AG04450 (cell line): Measurements from ENCODE around the gene EIF3L. TPM values are rescaled to one million over a fixed set of nuclear protein-coding genes. Genes with fewer than 3 reads are reported as not detected.

Source experiments
- CTCF ChIA-PET: fragments of 300-600, 350-600 bp; formaldehyde crosslinking; extraction: SDS; loops from one replicate; lab custom pipeline; 2022; ENCODE audit warnings: antibody characterized with exemption, inconsistent platforms; lab: Charles Lee
- POLR2A ChIA-PET: fragments of 350-600 bp; formaldehyde crosslinking; extraction: SDS; loops from one replicate; lab custom pipeline; 2021; ENCODE audit warnings: antibody characterized with exemption, inconsistent platforms; lab: Yijun Ruan, JAX
- DNase-seq: peaks from one replicate; pipeline ENCODE4 v3.0.0-alpha.2; 2011; ENCODE audit warnings: low read depth, low spot score
- H3K27ac ChIP-seq: one replicate; pipeline ENCODE4 v1.5.1; 2012; ENCODE audit warnings: low read depth, low read length, control low read depth
- H3K27me3 ChIP-seq: one replicate; pipeline ENCODE4 v1.6.0; 2012; ENCODE audit warnings: low read length; ENCODE audit not compliant: control insufficient read depth, insufficient read depth
- H3K4me3 ChIP-seq: 2 replicates; pipeline ENCODE4 v1.5.1; 2011; ENCODE audit warnings: mild to moderate bottlenecking, low read depth, low read length, control low read depth
- H3K9me3 ChIP-seq: 2 replicates; pipeline ENCODE4 v1.5.1; 2012; ENCODE audit warnings: low read length; ENCODE audit not compliant: control insufficient read depth, insufficient read depth
- CTCF ChIP-seq: IDR thresholded peaks from 2 replicates; pipeline ENCODE4 v1.5.1; 2011; ENCODE audit warnings: low read depth, low read length, control low read depth, inconsistent platforms
- polyA plus RNA-seq: library from polyadenylated mRNA; depleted of rRNA; stranded (reverse); fragments of >200 nt; gene quantifications from 2 replicates; pipeline ENCODE4 v1.2.3, GENCODE V29; 2011

The EIF3L gene
- polyA plus RNA-seq, 1 experiment: 833 TPM

GRCh38 chr22:37811867-37812266 lies 37.4 kb upstream of the EIF3L start:
- Histone ChIP-seq H3K27me3 (no peaks in the 10 kb centered on the region), H3K9me3 (no peaks in the 10 kb centered on the region; the same call in 1 of the 2 replicates), H3K4me3 (no peak overlapping the region), H3K27ac (no peak overlapping the region)
- CTCF ChIA-PET: no interaction called here
- TF ChIP-seq CTCF: no peak
- DNase-seq: no peak
- POLR2A ChIA-PET: no interaction called here

GRCh38 chr22:37812869-37813678 lies 36.1 kb upstream of the EIF3L start:
- CTCF ChIA-PET: interaction anchor here (0.5 kb wide), 1 partner anchor 205 kb away, joined by 4 read pairs; no protein-coding TSS in a partner anchor
- no peak for DNase-seq
- TF ChIP-seq CTCF: no peak
- H3K9me3 ChIP-seq: no peaks in the 10 kb centered on the region; the same call in 1 of the 2 replicates
- no peaks in the 10 kb centered on the region for H3K27me3 ChIP-seq
- H3K27ac ChIP-seq: no peak overlapping the region
- POLR2A ChIA-PET: no interaction called here
- H3K4me3 ChIP-seq: no peak overlapping the region

- H3K27me3 ChIP-seq: peaks cover 2% of the 10 kb centered on the region
- CTCF ChIA-PET: interaction anchor here (0.7 to 7.0 kb wide), 4 partner anchors 40 to 223 kb away, joined by 3 to 133 read pairs (median 6); no protein-coding TSS in a partner anchor
- no peak overlapping the region for H3K27ac ChIP-seq
- H3K4me3 ChIP-seq: no peak overlapping the region
- H3K9me3 ChIP-seq: no peaks in the 10 kb centered on the region; the same call in 1 of the 2 replicates
- POLR2A ChIA-PET: no interaction called here
- no peak for TF ChIP-seq CTCF
- no peak for DNase-seq
These were observed 33.6 kb upstream of the EIF3L start for GRCh38 chr22:37815593-37815992.

- Histone ChIP-seq H3K9me3 (no peaks in the 10 kb centered on the region; the same call in 1 of the 2 replicates), H3K4me3 (no peak overlapping the region), H3K27me3 (peaks cover 2% of the 10 kb centered on the region), H3K27ac (no peak overlapping the region)
- CTCF ChIA-PET: interaction anchor here (0.7 to 7.0 kb wide), 19 partner anchors 8 to 204 kb away, joined by 3 to 133 read pairs (median 5); partner anchors contain the start of genes ANKRD54 and GCAT
- DNase-seq: no peak
- no peak for TF ChIP-seq CTCF
- POLR2A ChIA-PET: no interaction called here
These were observed 32.6 kb upstream of the EIF3L start for GRCh38 chr22:37816543-37817180.
